ENCODE results near the gene MAP4K5.

MAP4K5 gene

DNA sequence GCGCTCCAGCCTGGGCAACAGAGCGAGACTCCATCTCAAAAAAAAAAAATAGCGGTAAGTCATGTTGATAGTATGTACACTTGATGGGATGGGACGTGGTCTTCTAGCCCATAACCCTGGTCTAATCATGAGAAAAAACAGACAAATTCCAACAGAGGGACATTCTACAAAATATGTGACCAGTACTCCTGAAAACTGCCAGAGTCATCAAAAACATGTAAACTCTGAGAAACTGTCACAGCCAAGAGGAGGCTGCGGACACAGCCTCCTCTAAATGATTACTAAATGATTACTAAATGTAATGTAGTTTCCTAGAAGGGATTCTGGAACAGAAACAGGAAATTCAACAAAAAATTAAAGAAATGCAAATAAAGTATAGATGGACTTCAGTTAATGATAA, 156.6 kb downstream of the MAP4K5 start:
- no peak for TF ChIP-seq CTCF (IDR thresholded peaks at IDR 0.05; ENCODE audit: control extremely low read depth, extremely low read depth, low read depth, missing control alignments)
- no peak for DNase-seq (ENCODE audit: extremely low spot score)
- POLR2A ChIA-PET: no interaction called here
- CTCF ChIA-PET: no interaction called here

DNA sequence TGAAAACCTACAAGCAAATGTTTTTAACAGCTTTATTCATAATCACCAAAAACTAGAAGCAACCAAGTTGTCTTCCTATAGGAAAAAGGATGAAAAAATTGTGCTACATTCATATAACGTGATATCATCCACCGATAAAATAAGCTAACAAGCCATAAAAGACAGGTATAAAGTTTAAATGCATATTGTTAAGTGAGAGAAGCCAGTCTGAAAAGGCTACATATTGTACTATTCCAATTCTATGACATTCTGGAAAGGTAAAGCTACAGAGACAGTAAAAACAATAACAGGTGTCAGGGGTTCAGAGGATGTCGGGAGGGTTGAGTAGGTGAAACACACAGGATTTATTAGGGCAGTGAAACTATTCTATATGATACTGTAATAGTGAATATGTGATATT, 158.4 kb downstream of the MAP4K5 start:
- POLR2A ChIA-PET: no interaction called here
- no peak for DNase-seq (ENCODE audit: extremely low spot score)
- CTCF ChIA-PET: interaction anchor here (1.0 to 1.6 kb wide), 5 partner anchors 9 to 54 kb away, joined by 3 to 4 read pairs (median 3); no protein-coding TSS in a partner anchor
- TF ChIP-seq CTCF (IDR thresholded peaks at IDR 0.05; ENCODE audit: control extremely low read depth, extremely low read depth, low read depth, missing control alignments): no peak

- POLR2A ChIA-PET: no interaction called here
- no peak for TF ChIP-seq CTCF (IDR thresholded peaks at IDR 0.05; ENCODE audit: control extremely low read depth, extremely low read depth, low read depth, missing control alignments)
- CTCF ChIA-PET: no interaction called here
- no peak for DNase-seq (ENCODE audit: extremely low spot score)
Observed at GRCh38 chr14:50371546-50371945, 160.8 kb downstream of the MAP4K5 start.

Measured in GM10248 (cell line).